Measurements from ENCODE around the gene AP1B1. TPM values are rescaled to one million over a fixed set of nuclear protein-coding genes. Genes with fewer than 3 reads are reported as not detected.

Gene AP1B1
- total RNA-seq, 1 experiment from 2014 or later = 119 TPM

- H3K4me3 ChIP-seq (ENCODE audit: insufficient read depth, low read depth, low read length) = no peak overlapping the region
- no peak for DNase-seq
- no peaks in the 10 kb centered on the region for H3K36me3 ChIP-seq (replicated peaks; ENCODE audit: control insufficient read depth, insufficient read depth, low read length)
- no peaks in the 10 kb centered on the region for H3K27me3 ChIP-seq (ENCODE audit: control insufficient read depth, insufficient read depth, low read length)
Measured at GRCh38 chr22:29397791-29398190, 9.4 kb upstream of the AP1B1 start.

GRCh38 chr22:29396126-29396525 lies 7.8 kb upstream of the AP1B1 start:
- H3K27me3 ChIP-seq (ENCODE audit: control insufficient read depth, insufficient read depth, low read length) = no peaks in the 10 kb centered on the region
- H3K36me3 ChIP-seq (replicated peaks; ENCODE audit: control insufficient read depth, insufficient read depth, low read length) = no peaks in the 10 kb centered on the region
- no peak overlapping the region for H3K4me3 ChIP-seq (ENCODE audit: insufficient read depth, low read depth, low read length)
- DNase-seq = no peak

- Histone ChIP-seq H3K36me3 (replicated peaks; ENCODE audit: control insufficient read depth, insufficient read depth, low read length) (no peaks in the 10 kb centered on the region), H3K27me3 (ENCODE audit: control insufficient read depth, insufficient read depth, low read length) (no peaks in the 10 kb centered on the region), H3K4me3 (ENCODE audit: insufficient read depth, low read depth, low read length) (no peak overlapping the region)
- DNase-seq = peak; percentile 86
Measured at GRCh38 chr22:29394931-29395581, 6.7 kb upstream of the AP1B1 start.

GRCh38 chr22:29393019-29393608 lies 4.7 kb upstream of the AP1B1 start:
- DNase-seq = no peak
- Histone ChIP-seq H3K4me3 (ENCODE audit: insufficient read depth, low read depth, low read length) (no peak overlapping the region), H3K36me3 (replicated peaks; ENCODE audit: control insufficient read depth, insufficient read depth, low read length) (no peaks in the 10 kb centered on the region)

GRCh38 chr22:29391546-29391945 lies 3.2 kb upstream of the AP1B1 start:
- 0 out of 2 replicates have a peak, but pooled peaks cover 2% of the 10 kb centered on the region for H3K36me3 ChIP-seq (replicated peaks; ENCODE audit: control insufficient read depth, insufficient read depth, low read length)
- DNase-seq = no peak

More at GRCh38 chr22:29393019-29393608, 4.7 kb upstream of the AP1B1 start:
- H3K27me3 ChIP-seq (ENCODE audit: control insufficient read depth, insufficient read depth, low read length) = no peaks in the 10 kb centered on the region

GRCh38 chr22:29390270-29390669 lies 1.9 kb upstream of the AP1B1 start:
- Histone ChIP-seq H3K4me3 (ENCODE audit: insufficient read depth, low read depth, low read length) (no peak overlapping the region), H3K36me3 (replicated peaks; ENCODE audit: control insufficient read depth, insufficient read depth, low read length) (0 out of 2 replicates have a peak, but pooled peaks cover 2% of the 10 kb centered on the region), H3K27me3 (ENCODE audit: control insufficient read depth, insufficient read depth, low read length) (no peaks in the 10 kb centered on the region)
- DNase-seq = no peak

More at GRCh38 chr22:29391546-29391945, 3.2 kb upstream of the AP1B1 start:
- Histone ChIP-seq H3K4me3 (ENCODE audit: insufficient read depth, low read depth, low read length) (no peak overlapping the region), H3K27me3 (ENCODE audit: control insufficient read depth, insufficient read depth, low read length) (no peaks in the 10 kb centered on the region)

- Histone ChIP-seq H3K36me3 (replicated peaks; ENCODE audit: control insufficient read depth, insufficient read depth, low read length) (0 out of 2 replicates have a peak, but pooled peaks cover 2% of the 10 kb centered on the region), H3K27me3 (ENCODE audit: control insufficient read depth, insufficient read depth, low read length) (no peaks in the 10 kb centered on the region), H3K4me3 (ENCODE audit: insufficient read depth, low read depth, low read length) (peak overlapping the region; percentile 20)
- DNase-seq = no peak
Measured at GRCh38 chr22:29388759-29389090, 355 bp upstream of the AP1B1 start.

- Histone ChIP-seq H3K36me3 (replicated peaks; ENCODE audit: control insufficient read depth, insufficient read depth, low read length) (0 out of 2 replicates have a peak, but pooled peaks cover 2% of the 10 kb centered on the region), H3K4me3 (ENCODE audit: insufficient read depth, low read depth, low read length) (no peak overlapping the region), H3K27me3 (ENCODE audit: control insufficient read depth, insufficient read depth, low read length) (no peaks in the 10 kb centered on the region)
Measured at GRCh38 chr22:29386708-29387107, 1.7 kb downstream of the AP1B1 start.

GRCh38 chr22:29385748-29386147 lies 2.6 kb downstream of the AP1B1 start:
- Histone ChIP-seq H3K36me3 (replicated peaks; ENCODE audit: control insufficient read depth, insufficient read depth, low read length) (0 out of 2 replicates have a peak, but pooled peaks cover 2% of the 10 kb centered on the region), H3K27me3 (ENCODE audit: control insufficient read depth, insufficient read depth, low read length) (no peaks in the 10 kb centered on the region), H3K4me3 (ENCODE audit: insufficient read depth, low read depth, low read length) (no peak overlapping the region)
- no peak for DNase-seq

More at GRCh38 chr22:29386708-29387107, 1.7 kb downstream of the AP1B1 start:
- DNase-seq = no peak

- no peak for DNase-seq
- H3K27me3 ChIP-seq (ENCODE audit: control insufficient read depth, insufficient read depth, low read length) = no peaks in the 10 kb centered on the region
- H3K4me3 ChIP-seq (ENCODE audit: insufficient read depth, low read depth, low read length) = no peak overlapping the region
- H3K36me3 ChIP-seq (replicated peaks; ENCODE audit: control insufficient read depth, insufficient read depth, low read length) = 0 out of 2 replicates have a peak, but pooled peaks cover 2% of the 10 kb centered on the region
Measured at GRCh38 chr22:29385151-29385704, 3.1 kb downstream of the AP1B1 start.

GRCh38 chr22:29383740-29384139 lies 4.6 kb downstream of the AP1B1 start:
- Histone ChIP-seq H3K27me3 (ENCODE audit: control insufficient read depth, insufficient read depth, low read length) (no peaks in the 10 kb centered on the region), H3K36me3 (replicated peaks; ENCODE audit: control insufficient read depth, insufficient read depth, low read length) (0 out of 2 replicates have a peak, but pooled peaks cover 2% of the 10 kb centered on the region), H3K4me3 (ENCODE audit: insufficient read depth, low read depth, low read length) (no peak overlapping the region)
- no peak for DNase-seq

- Histone ChIP-seq H3K27me3 (ENCODE audit: control insufficient read depth, insufficient read depth, low read length) (no peaks in the 10 kb centered on the region), H3K4me3 (ENCODE audit: insufficient read depth, low read depth, low read length) (no peak overlapping the region), H3K36me3 (replicated peaks; ENCODE audit: control insufficient read depth, insufficient read depth, low read length) (peaks cover 3% of the 10 kb centered on the region; the same call in 1 of the 2 replicates)
- DNase-seq = no peak
Measured at GRCh38 chr22:29382580-29383302, 5.6 kb downstream of the AP1B1 start.

GRCh38 chr22:29380856-29381255 lies 7.5 kb downstream of the AP1B1 start:
- no peak for DNase-seq
- Histone ChIP-seq H3K4me3 (ENCODE audit: insufficient read depth, low read depth, low read length) (no peak overlapping the region), H3K36me3 (replicated peaks; ENCODE audit: control insufficient read depth, insufficient read depth, low read length) (peaks cover 2% of the 10 kb centered on the region; the same call in 1 of the 2 replicates), H3K27me3 (ENCODE audit: control insufficient read depth, insufficient read depth, low read length) (no peaks in the 10 kb centered on the region)

GRCh38 chr22:29380032-29380781 lies 8.2 kb downstream of the AP1B1 start:
- no peak for DNase-seq
- H3K36me3 ChIP-seq (replicated peaks; ENCODE audit: control insufficient read depth, insufficient read depth, low read length) = peaks cover 2% of the 10 kb centered on the region; the same call in 1 of the 2 replicates
- no peak overlapping the region for H3K4me3 ChIP-seq (ENCODE audit: insufficient read depth, low read depth, low read length)
- H3K27me3 ChIP-seq (ENCODE audit: control insufficient read depth, insufficient read depth, low read length) = no peaks in the 10 kb centered on the region

Data from H7 (cell line).